ENCODE measurements around the gene A2M.

A2M gene

DNA sequence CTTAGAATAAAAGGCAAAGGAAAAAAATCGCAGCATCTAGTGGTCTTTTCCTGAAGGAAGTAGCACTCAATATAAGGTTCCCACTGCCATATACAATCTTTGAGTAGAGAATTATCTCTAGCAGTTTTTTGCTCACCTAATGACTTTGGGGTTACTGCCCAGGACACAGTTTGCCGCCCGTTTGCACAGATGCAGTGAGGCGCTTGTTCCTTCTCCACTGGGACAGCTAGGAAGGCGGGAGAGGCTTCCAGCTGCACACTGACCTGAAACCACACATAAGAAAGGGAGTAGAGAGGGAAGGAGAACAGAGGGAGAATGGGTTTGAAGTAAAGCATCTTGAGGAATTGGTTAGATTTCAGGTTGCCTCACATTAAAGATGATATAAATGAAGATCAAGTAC lies 25.5 kb downstream of the A2M start:
- no peak for DNase-seq (ENCODE audit: low spot score)
- H3K4me3 ChIP-seq: no peak overlapping the region
- TF ChIP-seq, protein P1, sequence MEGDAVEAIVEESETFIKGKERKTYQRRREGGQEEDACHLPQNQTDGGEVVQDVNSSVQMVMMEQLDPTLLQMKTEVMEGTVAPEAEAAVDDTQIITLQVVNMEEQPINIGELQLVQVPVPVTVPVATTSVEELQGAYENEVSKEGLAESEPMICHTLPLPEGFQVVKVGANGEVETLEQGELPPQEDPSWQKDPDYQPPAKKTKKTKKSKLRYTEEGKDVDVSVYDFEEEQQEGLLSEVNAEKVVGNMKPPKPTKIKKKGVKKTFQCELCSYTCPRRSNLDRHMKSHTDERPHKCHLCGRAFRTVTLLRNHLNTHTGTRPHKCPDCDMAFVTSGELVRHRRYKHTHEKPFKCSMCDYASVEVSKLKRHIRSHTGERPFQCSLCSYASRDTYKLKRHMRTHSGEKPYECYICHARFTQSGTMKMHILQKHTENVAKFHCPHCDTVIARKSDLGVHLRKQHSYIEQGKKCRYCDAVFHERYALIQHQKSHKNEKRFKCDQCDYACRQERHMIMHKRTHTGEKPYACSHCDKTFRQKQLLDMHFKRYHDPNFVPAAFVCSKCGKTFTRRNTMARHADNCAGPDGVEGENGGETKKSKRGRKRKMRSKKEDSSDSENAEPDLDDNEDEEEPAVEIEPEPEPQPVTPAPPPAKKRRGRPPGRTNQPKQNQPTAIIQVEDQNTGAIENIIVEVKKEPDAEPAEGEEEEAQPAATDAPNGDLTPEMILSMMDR (IDR thresholded peaks at IDR 0.05): no peak
- no peak overlapping the region for H3K27ac ChIP-seq

DNA sequence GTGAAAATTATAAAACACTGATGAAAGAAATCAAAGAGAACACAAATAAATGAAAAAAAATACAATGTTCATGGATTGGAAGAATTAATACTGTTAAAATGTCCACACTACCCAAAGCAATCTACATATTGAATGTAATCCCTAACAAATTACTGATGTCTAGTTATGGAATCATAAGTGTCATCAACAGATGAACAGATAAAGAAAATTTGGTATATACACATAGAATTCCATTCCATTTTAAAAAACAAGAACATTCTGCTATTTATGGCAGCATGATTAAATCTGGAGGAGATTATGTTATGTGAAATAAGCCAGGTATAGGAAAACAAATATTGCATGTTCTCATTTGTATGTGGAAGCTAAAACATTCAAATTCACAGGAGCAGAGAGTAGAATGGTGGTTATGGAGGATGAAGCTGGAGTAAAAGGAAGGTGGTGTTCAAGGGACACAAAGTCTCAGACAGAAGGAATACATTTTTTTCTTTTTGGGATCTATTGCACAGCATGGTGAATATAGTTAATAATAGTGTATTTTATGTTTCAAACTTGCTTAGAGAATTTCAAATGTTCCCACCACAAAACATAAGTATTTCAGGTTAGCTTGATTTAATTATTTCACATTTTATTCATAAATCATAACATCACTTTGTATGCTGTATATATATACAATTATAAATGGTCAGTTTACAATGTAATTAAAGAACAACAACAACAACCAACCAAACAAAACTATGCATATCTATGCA lies 28.5 kb downstream of the A2M start:
- Histone ChIP-seq H3K4me3 (no peak overlapping the region), H3K27ac (no peak overlapping the region)
- TF ChIP-seq, protein P1 (IDR thresholded peaks at IDR 0.05): no peak
- DNase-seq (ENCODE audit: low spot score): no peak

DNA sequence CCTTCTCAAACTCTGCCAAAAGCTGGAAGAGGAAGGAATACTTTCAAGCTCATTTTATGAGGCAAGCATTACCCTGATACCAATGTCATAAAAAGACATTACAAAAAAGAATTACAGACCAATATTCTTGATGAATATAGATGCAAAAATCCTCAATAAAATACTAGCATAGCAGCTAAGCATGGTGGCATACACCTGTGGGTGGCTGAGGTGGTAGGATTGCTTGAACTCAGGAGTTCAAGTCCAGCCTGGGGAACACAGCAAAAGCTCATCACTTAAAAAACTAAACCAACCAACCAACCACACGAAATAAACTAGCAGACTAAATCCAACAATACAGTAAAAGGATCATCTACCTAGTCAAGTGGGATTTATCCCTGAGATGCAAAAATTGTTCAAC lies 29.6 kb downstream of the A2M start:
- TF ChIP-seq, protein P1 (IDR thresholded peaks at IDR 0.05): no peak
- H3K4me3 ChIP-seq: no peak overlapping the region
- DNase-seq (ENCODE audit: low spot score): no peak
- no peak overlapping the region for H3K27ac ChIP-seq

DNA sequence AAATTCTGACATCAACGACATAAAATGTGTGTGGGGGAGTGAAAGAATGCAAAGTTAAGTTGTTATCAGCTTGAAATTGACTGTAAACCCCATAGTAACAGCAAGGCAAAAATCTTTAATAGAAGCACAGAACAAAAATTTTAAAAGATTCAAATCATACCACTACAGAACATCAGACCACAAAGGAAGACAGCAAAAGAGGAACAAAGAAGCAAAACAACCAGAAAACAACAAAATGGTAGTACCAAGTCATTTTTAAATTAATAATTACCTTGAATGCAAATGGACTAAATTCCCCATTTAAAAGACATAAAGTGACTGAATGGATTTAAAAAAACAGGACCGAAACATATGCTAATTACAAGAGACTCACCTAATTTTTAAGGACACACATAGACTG lies 31.3 kb downstream of the A2M start:
- TF ChIP-seq, protein P1 (IDR thresholded peaks at IDR 0.05): no peak
- DNase-seq (ENCODE audit: low spot score): no peak
- Histone ChIP-seq H3K4me3 (no peak overlapping the region), H3K27ac (no peak overlapping the region)

DNA sequence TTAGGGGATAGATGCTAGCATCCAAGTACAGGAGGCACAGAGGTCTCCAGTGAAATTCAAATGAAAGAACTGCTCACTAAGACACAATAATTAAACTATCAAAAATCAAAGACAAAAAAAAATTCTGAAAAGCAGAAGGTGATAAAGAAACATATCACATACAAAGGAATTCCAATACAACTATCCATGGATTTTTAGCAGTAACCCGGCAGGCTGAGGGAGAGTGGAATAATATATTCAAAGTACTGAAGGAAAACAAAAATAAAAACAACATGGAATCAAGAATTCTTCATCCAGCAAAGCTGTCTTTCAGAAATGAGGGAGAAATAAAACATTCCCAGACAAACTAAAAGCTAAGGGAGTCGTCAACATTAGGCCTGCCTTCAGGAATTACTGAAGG lies 31.9 kb downstream of the A2M start:
- Histone ChIP-seq H3K27ac (no peak overlapping the region), H3K4me3 (no peak overlapping the region)
- TF ChIP-seq, protein P1 (IDR thresholded peaks at IDR 0.05): no peak
- DNase-seq (ENCODE audit: low spot score): no peak

DNA sequence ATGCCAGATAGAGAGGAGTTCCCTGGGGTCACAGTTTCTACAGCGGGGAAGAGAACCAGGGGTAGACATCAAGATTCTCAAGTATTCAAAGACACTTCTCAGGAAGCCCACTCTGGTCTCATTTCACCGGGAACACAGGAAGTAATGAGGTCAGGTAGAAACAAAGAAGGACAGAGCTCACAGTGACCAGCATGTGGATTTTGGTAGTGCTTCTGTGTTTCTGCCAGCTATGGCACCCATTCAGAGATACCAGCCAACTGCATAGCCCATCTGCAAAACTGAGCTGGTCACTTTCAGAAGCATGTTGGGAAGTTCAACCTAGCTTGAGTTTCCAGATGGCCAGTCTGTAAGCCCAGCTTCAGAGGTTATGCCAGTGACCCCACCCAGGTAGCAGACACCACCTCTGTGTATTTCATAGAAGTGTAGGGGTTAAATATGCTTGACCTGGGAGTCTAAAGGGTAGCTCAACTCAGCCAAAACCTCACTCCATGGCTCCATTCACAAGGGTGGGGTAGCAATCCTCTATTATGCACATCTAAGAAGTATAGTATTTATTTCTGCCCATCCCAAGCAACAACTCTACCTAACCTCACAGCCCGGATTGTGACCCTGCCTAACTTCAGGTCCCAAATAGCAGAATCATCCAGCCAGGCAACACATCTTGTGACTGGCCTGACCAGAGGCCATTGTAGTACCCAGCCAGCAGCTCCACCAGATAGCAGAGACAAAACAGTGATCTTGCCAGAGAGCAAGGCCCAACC lies 33.9 kb downstream of the A2M start:
- no peak overlapping the region for H3K27ac ChIP-seq
- no peak for DNase-seq (ENCODE audit: low spot score)
- TF ChIP-seq, protein P1 (IDR thresholded peaks at IDR 0.05): no peak
- no peak overlapping the region for H3K4me3 ChIP-seq
